Lower leg skin (tissue), 3 donors: Measurements from ENCODE around the gene CSNK1G1.

Source experiments
- POLR2A ChIP-seq, 2 donors: fragments of 450-650 bp; IDR thresholded peaks; one replicate each; pipeline ENCODE4 v1.6.1; 2016 to 2017; ENCODE audit warnings: antibody characterized with exemption in 2 of 2, mild to moderate bottlenecking in 1 of 2, moderate library complexity in 1 of 2
- TF ChIP-seq, protein P1 (sequence below), 3 donors: fragments of 450-650 bp; IDR thresholded peaks; one replicate each; pipeline ENCODE4 v1.5.1; 2016; ENCODE audit warnings: antibody characterized with exemption in 3 of 3, mild to moderate bottlenecking in 3 of 3, moderate library complexity in 2 of 3

DNA sequence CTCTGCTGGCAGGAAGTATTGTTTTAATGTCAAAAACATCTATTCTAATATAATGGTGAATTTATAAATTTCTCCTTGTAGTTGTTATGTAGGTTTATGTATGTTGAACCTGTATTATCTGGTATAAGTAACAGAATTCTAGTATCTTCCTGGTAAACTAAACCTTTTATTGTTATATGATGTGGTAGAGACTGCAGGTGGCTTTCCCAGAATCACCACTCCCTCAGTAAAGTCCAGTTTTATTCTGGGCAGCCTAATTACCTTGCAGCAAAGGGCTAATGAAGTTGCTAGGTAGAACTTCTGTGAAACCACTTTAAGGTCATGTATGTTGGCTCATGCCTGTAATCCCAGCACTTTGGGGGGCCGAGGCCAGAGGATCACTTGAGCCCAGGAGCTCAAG, 15.6 kb downstream of the CSNK1G1 start:
- no peak for TF ChIP-seq POLR2A (IDR thresholded peaks at IDR 0.05)
- TF ChIP-seq, protein P1, sequence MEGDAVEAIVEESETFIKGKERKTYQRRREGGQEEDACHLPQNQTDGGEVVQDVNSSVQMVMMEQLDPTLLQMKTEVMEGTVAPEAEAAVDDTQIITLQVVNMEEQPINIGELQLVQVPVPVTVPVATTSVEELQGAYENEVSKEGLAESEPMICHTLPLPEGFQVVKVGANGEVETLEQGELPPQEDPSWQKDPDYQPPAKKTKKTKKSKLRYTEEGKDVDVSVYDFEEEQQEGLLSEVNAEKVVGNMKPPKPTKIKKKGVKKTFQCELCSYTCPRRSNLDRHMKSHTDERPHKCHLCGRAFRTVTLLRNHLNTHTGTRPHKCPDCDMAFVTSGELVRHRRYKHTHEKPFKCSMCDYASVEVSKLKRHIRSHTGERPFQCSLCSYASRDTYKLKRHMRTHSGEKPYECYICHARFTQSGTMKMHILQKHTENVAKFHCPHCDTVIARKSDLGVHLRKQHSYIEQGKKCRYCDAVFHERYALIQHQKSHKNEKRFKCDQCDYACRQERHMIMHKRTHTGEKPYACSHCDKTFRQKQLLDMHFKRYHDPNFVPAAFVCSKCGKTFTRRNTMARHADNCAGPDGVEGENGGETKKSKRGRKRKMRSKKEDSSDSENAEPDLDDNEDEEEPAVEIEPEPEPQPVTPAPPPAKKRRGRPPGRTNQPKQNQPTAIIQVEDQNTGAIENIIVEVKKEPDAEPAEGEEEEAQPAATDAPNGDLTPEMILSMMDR (IDR thresholded peaks at IDR 0.05): no peak
